Measurements from ENCODE around the gene CXorf65.

CXorf65 gene

GRCh38 chrX:71067712-71068043 is 38.9 kb downstream of the CXorf65 start:
- H3K27ac ChIP-seq: peak overlapping the region; percentile 47 to 89
- no peak for TF ChIP-seq CTCF (IDR thresholded peaks at IDR 0.05)
- DNase-seq (ENCODE audit: low spot score): no peak
- H3K4me3 ChIP-seq: peak overlapping the region; percentile 67

GRCh38 chrX:71067089-71067488 is 39.5 kb downstream of the CXorf65 start:
- Histone ChIP-seq H3K27ac (peak overlapping the region; percentile 47 to 89), H3K4me3 (peak overlapping the region; percentile 67)
- DNase-seq (ENCODE audit: low spot score): no peak
- TF ChIP-seq CTCF (IDR thresholded peaks at IDR 0.05): no peak

GRCh38 chrX:71060127-71060526 is 46.4 kb downstream of the CXorf65 start:
- H3K4me3 ChIP-seq: no peak overlapping the region
- DNase-seq (ENCODE audit: low spot score): no peak
- no peak overlapping the region for H3K27ac ChIP-seq
- TF ChIP-seq CTCF (IDR thresholded peaks at IDR 0.05): no peak

GRCh38 chrX:71057848-71058530 is 48.6 kb downstream of the CXorf65 start:
- H3K4me3 ChIP-seq: no peak overlapping the region
- no peak overlapping the region for H3K27ac ChIP-seq
- no peak for DNase-seq (ENCODE audit: low spot score)
- TF ChIP-seq CTCF (IDR thresholded peaks at IDR 0.05): no peak

GRCh38 chrX:71056867-71057266 is 49.7 kb downstream of the CXorf65 start:
- TF ChIP-seq CTCF (IDR thresholded peaks at IDR 0.05): no peak
- Histone ChIP-seq H3K27ac (no peak overlapping the region), H3K4me3 (no peak overlapping the region)
- no peak for DNase-seq (ENCODE audit: low spot score)
